Prostate gland (tissue), 2 donors: Measurements from ENCODE around the gene PTPRC. TPM values are rescaled to one million over a fixed set of nuclear protein-coding genes. Genes with fewer than 3 reads are reported as not detected.

Experiments used
- DNase-seq: peaks from one replicate; pipeline ENCODE4 v3.0.0-alpha.2; 2019; ENCODE audit warnings: low spot score
- H3K27ac ChIP-seq, 2 donors: fragments of 200-600 bp; sonication (generic); 2 replicates each; pipeline ENCODE4 v1.5.1; 2017 to 2019
- H3K27me3 ChIP-seq: fragments of 200-600 bp; sonication (generic); replicated peaks from 2 replicates; pipeline ENCODE4 v1.5.1; 2019; ENCODE audit not compliant: insufficient read depth
- H3K36me3 ChIP-seq, 2 donors: fragments of 200-600 bp; sonication (generic); 1 replicate in 1 of 2; 2 replicates in 1 of 2; pipeline versions ENCODE4 v1.5.1 to v1.8.1; 2017 to 2019
- H3K4me1 ChIP-seq: fragments of 200-600 bp; sonication (generic); replicated peaks from 2 replicates; pipeline ENCODE4 v1.5.1; 2019
- H3K4me3 ChIP-seq, 2 donors: fragments of 200-600 bp; sonication (generic); 2 replicates each; pipeline ENCODE4 v1.5.1; 2017 to 2019
- H3K9me3 ChIP-seq: fragments of 200-600 bp; sonication (generic); 2 replicates; pipeline ENCODE4 v1.5.1; 2017
- CTCF ChIP-seq, 4 experiments: fragments of 200-600 bp in 2 of 4; fragments of 450-650 bp in 2 of 4; sonication (generic) in 2 of 4; IDR thresholded peaks; 1 replicate in 3 of 4; 2 replicates in 1 of 4; pipeline ENCODE4 v1.5.1; 2016 to 2019; ENCODE audit warnings: antibody characterized with exemption in 4 of 4, mild to moderate bottlenecking in 2 of 4, moderate library complexity in 2 of 4
- POLR2A ChIP-seq: fragments of 450-650 bp; IDR thresholded peaks from one replicate; pipeline ENCODE4 v1.6.1; 2016; ENCODE audit warnings: antibody characterized with exemption, mild to moderate bottlenecking
- POLR2AphosphoS5 ChIP-seq: sonication (generic); formaldehyde crosslinking; IDR thresholded peaks from one replicate; pipeline ENCODE4 v1.6.1; 2017; ENCODE audit warnings: antibody characterized with exemption
- WGBS: methylation state at CpG from one replicate; pipeline ENCODE4 v1.1.5; 2018; 5-methylcytosine and 5-hydroxymethylcytosine counted together
- intact Hi-C: fragments of 100-400 bp; cut with DNase I; formaldehyde crosslinking; loops from one replicate; pipeline ENCODE4 v1.14.2; 2022
- total RNA-seq, 2 donors: library from RNA; depleted of rRNA; stranded (reverse); fragments of >200 nt; gene quantifications; one replicate each; pipeline ENCODE4 v1.1.0, GENCODE V29; 2016

PTPRC gene
- total RNA-seq, 2 donors from 2014 or later, result 8.9 to 9.5 TPM

GRCh38 chr1:198806861-198807260, 168.0 kb downstream of the PTPRC start:
- no peaks in the 10 kb centered on the region for H3K9me3 ChIP-seq
- 94% methylated on average over 5 of the region's 5 CpGs for WGBS
- H3K4me1 ChIP-seq, result no peaks in the 10 kb centered on the region
- H3K27ac ChIP-seq, result no peak overlapping the region
- TF ChIP-seq CTCF (IDR thresholded peaks at IDR 0.05), result no peak
- TF ChIP-seq POLR2A, result no peak
- TF ChIP-seq POLR2AphosphoS5, result no peak
- DNase-seq, result no peak
- no peaks in the 10 kb centered on the region for H3K27me3 ChIP-seq
- intact Hi-C loops, result no loop called here
- H3K36me3 ChIP-seq, result no peaks in the 10 kb centered on the region
- H3K4me3 ChIP-seq, result no peak overlapping the region

Other genes with a start within 250 kb of the PTPRC start
- not detected for gene ATP6V1G3, start 98.4 kb upstream of the PTPRC start, total RNA-seq